Uterus (tissue), 4 donors: ENCODE measurements around the gene NIN. TPM values are rescaled to one million over a fixed set of nuclear protein-coding genes. Genes with fewer than 3 reads are reported as not detected.

Experiments used
- DNase-seq, 2 donors: peaks; one replicate each; pipeline ENCODE4 v3.0.0-alpha.2; 2019 to 2020
- H3K27ac ChIP-seq, 2 donors: fragments of 200-600 bp; sonication (generic); 1 replicate in 1 of 2; 2 replicates in 1 of 2; pipeline ENCODE4 v1.5.1; 2016 to 2018
- H3K27me3 ChIP-seq, 2 donors: fragments of 200-600 bp; sonication (generic); one replicate each; pipeline ENCODE4 v1.5.1; 2018 to 2019; ENCODE audit warnings: control low read depth in 1 of 2
- H3K36me3 ChIP-seq, 2 donors: fragments of 200-600 bp; sonication (generic); one replicate each; pipeline ENCODE4 v1.5.1; 2019; ENCODE audit warnings: control low read depth in 1 of 2
- H3K4me1 ChIP-seq, 2 donors: fragments of 200-600 bp; sonication (generic); one replicate each; pipeline ENCODE4 v1.5.1; 2018 to 2019; ENCODE audit warnings: control low read depth in 1 of 2
- H3K4me3 ChIP-seq, 2 donors: fragments of 200-600 bp; sonication (generic); 1 replicate in 1 of 2; 2 replicates in 1 of 2; pipeline ENCODE4 v1.5.1; 2018 to 2019; ENCODE audit warnings: mild to moderate bottlenecking in 1 of 2
- H3K9me3 ChIP-seq, 2 donors: fragments of 200-600 bp; sonication (generic); one replicate each; pipeline ENCODE4 v1.5.1; 2019; ENCODE audit warnings: control low read depth in 1 of 2
- CTCF ChIP-seq, 4 experiments: fragments of 200-600 bp in 2 of 4; fragments of 450-650 bp in 2 of 4; sonication (generic) in 2 of 4; IDR thresholded peaks; one replicate each; pipeline ENCODE4 v1.5.1; 2016 to 2019; ENCODE audit warnings: antibody characterized with exemption in 4 of 4, mild to moderate bottlenecking in 2 of 4, moderate library complexity in 1 of 4
- POLR2A ChIP-seq, 2 donors: fragments of 450-650 bp; IDR thresholded peaks; one replicate each; pipeline ENCODE4 v1.6.1; 2016; ENCODE audit warnings: antibody characterized with exemption in 2 of 2, mild to moderate bottlenecking in 1 of 2, moderate library complexity in 1 of 2
- intact Hi-C: fragments of 100-400 bp; cut with DNase I; formaldehyde crosslinking; loops from one replicate; pipeline ENCODE4 v1.15.1; 2023; ENCODE audit warnings: low total_unique reads
- total RNA-seq, 4 donors: library from RNA; depleted of rRNA in 3 of 4; stranded (reverse); fragments of >200 nt in 3 of 4; gene quantifications; one replicate each; pipeline versions ENCODE4 v1.1.0 to v1.2.4, GENCODE V29; 2014 to 2023
- donor health status: DM: yes; HTN: yes; CAD: no.

The NIN gene
- total RNA-seq, 4 donors from 2014 or later, result 8.8 to 45.6 (median 34.2) TPM

- no peaks in the 10 kb centered on the region for H3K9me3 ChIP-seq
- TF ChIP-seq CTCF (IDR thresholded peaks at IDR 0.05), result no peak
- no peak for TF ChIP-seq POLR2A (IDR thresholded peaks at IDR 0.05)
- H3K4me3 ChIP-seq, result no peak overlapping the region
- DNase-seq, result no peak
- intact Hi-C loops, result no loop called here
- H3K27ac ChIP-seq, result no peak overlapping the region
- H3K4me1 ChIP-seq, result peaks cover 0 to 6% of the 10 kb centered on the region in 2 donors
- no peaks in the 10 kb centered on the region for H3K36me3 ChIP-seq
- no peaks in the 10 kb centered on the region for H3K27me3 ChIP-seq
Observed at GRCh38 chr14:50801706-50802105, 29.3 kb downstream of the NIN start.

- no peak for DNase-seq
- no peaks in the 10 kb centered on the region for H3K27me3 ChIP-seq
- no peaks in the 10 kb centered on the region for H3K9me3 ChIP-seq
- H3K4me3 ChIP-seq, result no peak overlapping the region
- H3K36me3 ChIP-seq, result no peaks in the 10 kb centered on the region
- peaks cover 0 to 11% of the 10 kb centered on the region in 2 donors for H3K4me1 ChIP-seq
- no peak for TF ChIP-seq POLR2A (IDR thresholded peaks at IDR 0.05)
- intact Hi-C loops, result no loop called here
- H3K27ac ChIP-seq, result no peak overlapping the region
Observed at GRCh38 chr14:50800032-50800431, 30.9 kb downstream of the NIN start.

GRCh38 chr14:50798048-50798421, 32.9 kb downstream of the NIN start:
- TF ChIP-seq CTCF (IDR thresholded peaks at IDR 0.05) (no peak), POLR2A (IDR thresholded peaks at IDR 0.05) (no peak)
- Histone ChIP-seq H3K36me3 (no peaks in the 10 kb centered on the region), H3K27ac (no peak overlapping the region), H3K4me3 (no peak overlapping the region), H3K27me3 (no peaks in the 10 kb centered on the region), H3K9me3 (no peaks in the 10 kb centered on the region), H3K4me1 (peaks cover 0 to 5% of the 10 kb centered on the region in 2 donors)
- no peak for DNase-seq
- intact Hi-C loops, result no loop called here

- intact Hi-C loops, result no loop called here
- TF ChIP-seq POLR2A (IDR thresholded peaks at IDR 0.05) (no peak), CTCF (IDR thresholded peaks at IDR 0.05) (no peak)
Observed at GRCh38 chr14:50797250-50798047, 33.5 kb downstream of the NIN start.

GRCh38 chr14:50796390-50796789, 34.6 kb downstream of the NIN start:
- no peaks in the 10 kb centered on the region for H3K9me3 ChIP-seq
- intact Hi-C loops, result no loop called here
- peaks cover 0 to 5% of the 10 kb centered on the region in 2 donors for H3K4me1 ChIP-seq
- no peak overlapping the region for H3K4me3 ChIP-seq
- H3K27me3 ChIP-seq, result no peaks in the 10 kb centered on the region
- no peaks in the 10 kb centered on the region for H3K36me3 ChIP-seq
- H3K27ac ChIP-seq, result peak overlapping the region in 1 of 2 donors; percentile 29
- no peak for TF ChIP-seq CTCF (IDR thresholded peaks at IDR 0.05)
- TF ChIP-seq POLR2A (IDR thresholded peaks at IDR 0.05), result no peak
- no peak for DNase-seq

More at GRCh38 chr14:50797250-50798047, 33.5 kb downstream of the NIN start:
- no peaks in the 10 kb centered on the region for H3K36me3 ChIP-seq
- H3K9me3 ChIP-seq, result no peaks in the 10 kb centered on the region
- DNase-seq, result no peak
- no peak overlapping the region for H3K27ac ChIP-seq
- H3K27me3 ChIP-seq, result no peaks in the 10 kb centered on the region
- H3K4me1 ChIP-seq, result peaks cover 0 to 5% of the 10 kb centered on the region in 2 donors
- no peak overlapping the region for H3K4me3 ChIP-seq
